ENCODE data around the gene ST3GAL3. TPM values are rescaled to one million over a fixed set of nuclear protein-coding genes. Genes with fewer than 3 reads are reported as not detected.
A peak's percentile ranks its signal among the peaks of the same experiment; 100 is the strongest.

ST3GAL3 gene
- total and polyA plus RNA-seq, 10 of the 15 experiments (the other 5 are each of a cell fraction or from before 2014, with no cell fraction given) = 1.2 to 19.3 (median 11.0) TPM

- SMC1A ChIA-PET (ENCODE audit: uncharacterized antibody, unreplicated experiment) = interaction anchor here (0.7 to 3.1 kb wide), 7 partner anchors 10 to 73 kb away, joined by 3 to 21 read pairs (median 4); no protein-coding TSS in a partner anchor
- POLR2A ChIA-PET = interaction anchor here (0.6 to 0.7 kb wide), 2 partner anchors 9 to 60 kb away, joined by 3 read pairs; no protein-coding TSS in a partner anchor
- intact Hi-C loops (cut with micrococcal nuclease; ENCODE audit: unreplicated experiment) = loop anchor here (2.0 to 5.0 kb wide), 2 partner anchors 70 to 96 kb away; partner anchors contain the start of gene ARTN
- Histone ChIP-seq H3K4me2 (ENCODE audit: control insufficient read depth, insufficient read depth) (peak overlapping the region; percentile 43), H3K79me2 (ENCODE audit: control insufficient read depth, insufficient read depth, low read length) (peaks cover 3% of the 10 kb centered on the region), H3K27ac (ENCODE audit: control insufficient read depth, insufficient read depth) (peak overlapping the region; percentile 95), H3K9ac (ENCODE audit: control insufficient read depth, insufficient read depth, low read length) (peak overlapping the region; percentile 24), H4K20me1 (ENCODE audit: control insufficient read depth, insufficient read depth) (no peaks in the 10 kb centered on the region), H3K36me3 (ENCODE audit: control insufficient read depth in 2 of 2, insufficient read depth in 2 of 2, low read length in 1 of 2) (no peaks in the 10 kb centered on the region), H3K27me3 (replicated peaks in 1 of 2; ENCODE audit: control insufficient read depth in 2 of 2, insufficient read depth in 2 of 2, low read length in 1 of 2) (no peaks in the 10 kb centered on the region), H3K9me3 (replicated peaks; ENCODE audit: control insufficient read depth, insufficient read depth, low read length) (no peaks in the 10 kb centered on the region), H2AFZ (ENCODE audit: control insufficient read depth, low read depth, low read length) (peak overlapping the region; percentile 37), H3K4me3 (no peak overlapping the region), H3K4me1 (ENCODE audit: control insufficient read depth, insufficient read depth, low read length) (peaks cover 67% of the 10 kb centered on the region)
- WGBS (ENCODE audit: insufficient coverage, insufficient replicate concordance, low lambda C conversion rate, missing lambda C conversion rate) = 27% methylated on average over 6 of the region's 6 CpGs
- in situ Hi-C loops (cut with MboI) = loop anchor here (10.0 kb wide), 1 partner anchor 882 kb away; the partner anchor contains the start of gene SLC2A1
- BruUV-seq (replicated peaks) = no TSS peak
- RAD21 ChIA-PET (ENCODE audit: unreplicated experiment) = no interaction called here
- DNase-seq (ENCODE audit: low read depth, low spot score) = peak; percentile 88
- FAIRE-seq = no peak
- peak; percentile 69 for ATAC-seq
- CTCF ChIA-PET = interaction anchor here (0.6 to 4.0 kb wide), 5 partner anchors 64 to 110 kb away, joined by 3 to 25 read pairs (median 3); no protein-coding TSS in a partner anchor
- TF ChIP-seq POLR2A (IDR thresholded peaks at IDR 0.05; ENCODE audit: low read depth, low read length) (0 out of 2 replicates have a peak, but pooled peaks have one; percentile 32), EGR1 (IDR thresholded peaks at IDR 0.05; ENCODE audit: borderline replicate concordance in 1 of 2, low read depth in 2 of 2, low read length in 2 of 2) (peak in 1 of 2 experiments; percentile 47; a peak in 1 of 3 replicates), ZNF622 (IDR thresholded peaks at IDR 0.05) (no peak), MTA2 (IDR thresholded peaks at IDR 0.05; ENCODE audit: low read depth) (peak; percentile 34; the same call in 1 of the 2 replicates), EED (IDR thresholded peaks at IDR 0.05; ENCODE audit: low read depth) (peak; percentile 49; the same call in 1 of the 2 replicates), ZZZ3 (IDR thresholded peaks at IDR 0.05; ENCODE audit: control insufficient read depth, insufficient read length, low read depth) (no peak), SMAD1 (IDR thresholded peaks at IDR 0.05; ENCODE audit: low read depth, partially characterized antibody) (peak; percentile 98), PKNOX1 (IDR thresholded peaks at IDR 0.05) (peak; percentile 94), ZNF687 (IDR thresholded peaks at IDR 0.05) (peak; percentile 77), DPF2 (IDR thresholded peaks at IDR 0.05) (peak; percentile 53; the same call in 1 of the 2 replicates), RB1 (IDR thresholded peaks at IDR 0.05; ENCODE audit: borderline replicate concordance) (no peak), TCF3 (IDR thresholded peaks at IDR 0.05; ENCODE audit: borderline replicate concordance, insufficient read depth, low read depth, low read length) (peak; percentile 87), BHLHE40 (IDR thresholded peaks at IDR 0.05; ENCODE audit: borderline replicate concordance in 1 of 2, low read depth in 2 of 2, low read length in 1 of 2) (peak; percentile 54 to 72; a peak in 3 of 4 replicates), MEF2B (IDR thresholded peaks at IDR 0.05; ENCODE audit: partially characterized antibody, poor library complexity, severe bottlenecking) (peak; percentile 33), IKZF1 (conservative IDR thresholded peaks at IDR 0.05) (peak; percentile 55), NR2F1 (conservative IDR thresholded peaks at IDR 0.05) (no peak; the same call in 1 of the 2 replicates), NBN (IDR thresholded peaks at IDR 0.05) (0 out of 2 replicates have a peak, but pooled peaks have one; percentile 50), MXI1 (IDR thresholded peaks at IDR 0.05; ENCODE audit: low read depth, low read length) (no peak), SMC3 (IDR thresholded peaks at IDR 0.05; ENCODE audit: borderline replicate concordance, low read length) (peak; percentile 18; the same call in 1 of the 2 replicates), TBL1XR1 (IDR thresholded peaks at IDR 0.05; ENCODE audit: low read depth, low read length) (0 out of 2 replicates have a peak, but pooled peaks have one; percentile 21)
Observed at GRCh38 chr1:43836267-43836951, 129.1 kb downstream of the ST3GAL3 start.

Data from GM12878 (cell line).